TTC549 (cell line): ENCODE measurements around the gene TINCR.
"Not testable (repeated sequence)": the region's sequence is repeated elsewhere in the genome, so short reads cannot be mapped to it uniquely, and the experiment has no call there.

Experiments used
- FAIRE-seq: peaks from 2 replicates; lab custom pipeline; 2012; peaks lifted over from hg19 to GRCh38; lab: Jason Lieb, UNC

TINCR gene

GRCh38 chr19:5567360-5567969, at the start of gene TINCR:
TINCR (minus strand) TSS chr19:5567953.
- no peak for FAIRE-seq

- FAIRE-seq: no peak
Measured at GRCh38 chr19:5617080-5617479, 49.3 kb upstream of the TINCR start.

GRCh38 chr19:5615756-5616327, 48.1 kb upstream of the TINCR start:
- FAIRE-seq: no peak

GRCh38 chr19:5612891-5613865, 45.4 kb upstream of the TINCR start:
- FAIRE-seq: no peak

- no peak for FAIRE-seq
Measured at GRCh38 chr19:5609881-5610448, 42.2 kb upstream of the TINCR start.

- not testable (repeated sequence) for FAIRE-seq
Measured at GRCh38 chr19:5608766-5609165, 41.0 kb upstream of the TINCR start.

GRCh38 chr19:5608291-5608690, 40.5 kb upstream of the TINCR start:
- no peak for FAIRE-seq

- FAIRE-seq: no peak
Measured at GRCh38 chr19:5607318-5608275, 39.8 kb upstream of the TINCR start.

GRCh38 chr19:5605362-5605761, 37.6 kb upstream of the TINCR start:
- no peak for FAIRE-seq

- FAIRE-seq: no peak
Measured at GRCh38 chr19:5603626-5604025, 35.9 kb upstream of the TINCR start.

GRCh38 chr19:5600797-5601196, 33.0 kb upstream of the TINCR start:
- no peak for FAIRE-seq

GRCh38 chr19:5595745-5596144, 28.0 kb upstream of the TINCR start:
- FAIRE-seq: no peak

- no peak for FAIRE-seq
Measured at GRCh38 chr19:5595129-5595528, 27.4 kb upstream of the TINCR start.

GRCh38 chr19:5594521-5594950, 26.8 kb upstream of the TINCR start:
- no peak for FAIRE-seq

- no peak for FAIRE-seq
Measured at GRCh38 chr19:5593343-5594255, 25.8 kb upstream of the TINCR start.

- FAIRE-seq: no peak
Measured at GRCh38 chr19:5592531-5593342, 25.0 kb upstream of the TINCR start.

- no peak for FAIRE-seq
Measured at GRCh38 chr19:5591476-5591875, 23.7 kb upstream of the TINCR start.

GRCh38 chr19:5590865-5591154, 23.1 kb upstream of the TINCR start:
- no peak for FAIRE-seq

- FAIRE-seq: no peak
Measured at GRCh38 chr19:5590151-5590864, 22.6 kb upstream of the TINCR start.
